WTC11 (cell line): Measurements from ENCODE around the gene COL27A1.

Experiments
- ARID4B ChIP-seq: sonication (generic); formaldehyde crosslinking; IDR thresholded peaks from 2 replicates; pipeline ENCODE4 v1.8.0; 2023; ENCODE audit warnings: missing genetic modification reagents, mild to moderate bottlenecking, borderline replicate concordance
- CREM ChIP-seq: sonication (generic); formaldehyde crosslinking; IDR thresholded peaks from 2 replicates; pipeline ENCODE4 v1.8.1; 2022; ENCODE audit warnings: mild to moderate bottlenecking, missing genetic modification reagents, moderate library complexity
- CTCF ChIP-seq: fragments of 200-600 bp; IDR thresholded peaks from 2 replicates; pipeline ENCODE4 v1.8.0; 2022; ENCODE audit warnings: antibody characterized with exemption
- E2F1 ChIP-seq: sonication (generic); formaldehyde crosslinking; IDR thresholded peaks from 2 replicates; pipeline ENCODE4 v1.8.0; 2022; ENCODE audit warnings: mild to moderate bottlenecking, missing genetic modification reagents
- FOXJ3 ChIP-seq: sonication (generic); formaldehyde crosslinking; IDR thresholded peaks from 2 replicates; pipeline ENCODE4 v1.9.0; 2021; ENCODE audit warnings: missing genetic modification reagents, mild to moderate bottlenecking, borderline replicate concordance
- FOXP4 ChIP-seq: sonication (generic); formaldehyde crosslinking; IDR thresholded peaks from 2 replicates; pipeline ENCODE4 v1.8.0; 2022; ENCODE audit warnings: mild to moderate bottlenecking, missing genetic modification reagents
- JAZF1 ChIP-seq: fragments of 250-450 bp; sonication (Bioruptor Pico); IDR thresholded peaks from 2 replicates; pipeline ENCODE4 v1.9.0; 2021; ENCODE audit warnings: moderate library complexity, mild to moderate bottlenecking, inconsistent platforms
- MAX ChIP-seq: sonication (generic); formaldehyde crosslinking; IDR thresholded peaks from 2 replicates; pipeline ENCODE4 v1.8.0; 2022; ENCODE audit warnings: mild to moderate bottlenecking, missing genetic modification reagents
- NFYB ChIP-seq: sonication (generic); formaldehyde crosslinking; conservative IDR thresholded peaks from 2 replicates; pipeline ENCODE4 v1.8.0; 2022; ENCODE audit warnings: low read depth, missing genetic modification reagents
- TF ChIP-seq, protein P1 (sequence below): sonication (generic); formaldehyde crosslinking; IDR thresholded peaks from 2 replicates; pipeline ENCODE4 v1.8.1; 2022; ENCODE audit warnings: low read depth, mild to moderate bottlenecking, moderate library complexity, missing genetic modification reagents, borderline replicate concordance
- TF ChIP-seq, protein P2 (sequence below): sonication (generic); formaldehyde crosslinking; IDR thresholded peaks from 2 replicates; pipeline ENCODE4 v1.8.1; 2023; ENCODE audit warnings: mild to moderate bottlenecking, missing genetic modification reagents, moderate library complexity
- TF ChIP-seq, protein P3 (sequence below): sonication (generic); formaldehyde crosslinking; IDR thresholded peaks from 2 replicates; pipeline ENCODE4 v1.8.1; 2022; ENCODE audit warnings: low read depth, missing genetic modification reagents, borderline replicate concordance

DNA sequence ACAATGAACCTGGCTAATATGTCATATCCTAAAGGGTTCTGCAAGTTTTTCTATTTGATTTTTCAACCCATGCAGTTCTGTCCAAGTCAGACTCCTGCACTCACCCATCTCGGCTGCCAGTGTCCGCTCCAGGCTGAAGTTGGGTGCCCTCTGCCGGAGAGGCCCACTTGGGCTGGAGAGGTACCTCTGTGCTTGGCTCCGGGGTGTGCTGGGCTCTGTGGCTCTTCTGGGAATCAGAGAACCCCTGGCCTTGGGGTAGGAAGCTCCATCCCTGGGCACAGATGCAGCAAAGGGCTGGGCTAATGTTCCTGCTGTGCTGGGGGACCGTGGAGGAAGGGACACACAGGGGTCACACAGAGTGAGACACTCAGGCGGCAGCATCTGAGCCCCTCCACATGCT is 200.5 kb downstream of the COL27A1 start:
- TF ChIP-seq CTCF (no peak), FOXP4 (CRISPR knock-in tag) (no peak), JAZF1 (CRISPR knock-in tag) (no peak), FOXJ3 (CRISPR knock-in tag) (no peak), NFYB (CRISPR knock-in tag) (no peak), ARID4B (CRISPR knock-in tag) (no peak), CREM (CRISPR knock-in tag) (no peak), MAX (CRISPR knock-in tag) (no peak), E2F1 (CRISPR knock-in tag) (no peak)
- TF ChIP-seq, protein P1, sequence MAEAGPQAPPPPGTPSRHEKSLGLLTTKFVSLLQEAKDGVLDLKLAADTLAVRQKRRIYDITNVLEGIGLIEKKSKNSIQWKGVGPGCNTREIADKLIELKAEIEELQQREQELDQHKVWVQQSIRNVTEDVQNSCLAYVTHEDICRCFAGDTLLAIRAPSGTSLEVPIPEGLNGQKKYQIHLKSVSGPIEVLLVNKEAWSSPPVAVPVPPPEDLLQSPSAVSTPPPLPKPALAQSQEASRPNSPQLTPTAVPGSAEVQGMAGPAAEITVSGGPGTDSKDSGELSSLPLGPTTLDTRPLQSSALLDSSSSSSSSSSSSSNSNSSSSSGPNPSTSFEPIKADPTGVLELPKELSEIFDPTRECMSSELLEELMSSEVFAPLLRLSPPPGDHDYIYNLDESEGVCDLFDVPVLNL (CRISPR knock-in tag), result no peak
- TF ChIP-seq, protein P2, sequence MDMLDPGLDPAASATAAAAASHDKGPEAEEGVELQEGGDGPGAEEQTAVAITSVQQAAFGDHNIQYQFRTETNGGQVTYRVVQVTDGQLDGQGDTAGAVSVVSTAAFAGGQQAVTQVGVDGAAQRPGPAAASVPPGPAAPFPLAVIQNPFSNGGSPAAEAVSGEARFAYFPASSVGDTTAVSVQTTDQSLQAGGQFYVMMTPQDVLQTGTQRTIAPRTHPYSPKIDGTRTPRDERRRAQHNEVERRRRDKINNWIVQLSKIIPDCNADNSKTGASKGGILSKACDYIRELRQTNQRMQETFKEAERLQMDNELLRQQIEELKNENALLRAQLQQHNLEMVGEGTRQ (CRISPR knock-in tag), result no peak
- TF ChIP-seq, protein P3, sequence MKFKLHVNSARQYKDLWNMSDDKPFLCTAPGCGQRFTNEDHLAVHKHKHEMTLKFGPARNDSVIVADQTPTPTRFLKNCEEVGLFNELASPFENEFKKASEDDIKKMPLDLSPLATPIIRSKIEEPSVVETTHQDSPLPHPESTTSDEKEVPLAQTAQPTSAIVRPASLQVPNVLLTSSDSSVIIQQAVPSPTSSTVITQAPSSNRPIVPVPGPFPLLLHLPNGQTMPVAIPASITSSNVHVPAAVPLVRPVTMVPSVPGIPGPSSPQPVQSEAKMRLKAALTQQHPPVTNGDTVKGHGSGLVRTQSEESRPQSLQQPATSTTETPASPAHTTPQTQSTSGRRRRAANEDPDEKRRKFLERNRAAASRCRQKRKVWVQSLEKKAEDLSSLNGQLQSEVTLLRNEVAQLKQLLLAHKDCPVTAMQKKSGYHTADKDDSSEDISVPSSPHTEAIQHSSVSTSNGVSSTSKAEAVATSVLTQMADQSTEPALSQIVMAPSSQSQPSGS, result no peak
